ENCODE results near the gene UNC5C. TPM values are rescaled to one million over a fixed set of nuclear protein-coding genes. Genes with fewer than 3 reads are reported as not detected.

Gene UNC5C
- total RNA-seq, 1 donor from 2014 or later: 2.0 TPM

- Histone ChIP-seq H3K27ac (replicated peaks) (no peak overlapping the region), H3K9me3 (replicated peaks) (no peaks in the 10 kb centered on the region), H3K4me1 (no peaks in the 10 kb centered on the region), H3K27me3 (ENCODE audit: low read depth) (peaks cover 5% of the 10 kb centered on the region), H3K36me3 (no peaks in the 10 kb centered on the region), H3K4me3 (no peak overlapping the region)
- intact Hi-C loops (cut with micrococcal nuclease): no loop called here
- no peak for DNase-seq
- no peak for TF ChIP-seq CTCF (IDR thresholded peaks at IDR 0.05; ENCODE audit: borderline replicate concordance)
Measured at GRCh38 chr4:95510877-95511276, 37.9 kb downstream of the UNC5C start.

- no peak overlapping the region for H3K4me3 ChIP-seq
- peaks cover 5% of the 10 kb centered on the region for H3K27me3 ChIP-seq (ENCODE audit: low read depth)
- H3K9me3 ChIP-seq (replicated peaks): no peaks in the 10 kb centered on the region
- peak; percentile 73 for TF ChIP-seq CTCF (IDR thresholded peaks at IDR 0.05; ENCODE audit: borderline replicate concordance)
- H3K36me3 ChIP-seq: no peaks in the 10 kb centered on the region
- no peaks in the 10 kb centered on the region for H3K4me1 ChIP-seq
- no peak for DNase-seq
- intact Hi-C loops (cut with micrococcal nuclease): no loop called here
- H3K27ac ChIP-seq (replicated peaks): no peak overlapping the region
Measured at GRCh38 chr4:95510145-95510544, 38.6 kb downstream of the UNC5C start.

DNA sequence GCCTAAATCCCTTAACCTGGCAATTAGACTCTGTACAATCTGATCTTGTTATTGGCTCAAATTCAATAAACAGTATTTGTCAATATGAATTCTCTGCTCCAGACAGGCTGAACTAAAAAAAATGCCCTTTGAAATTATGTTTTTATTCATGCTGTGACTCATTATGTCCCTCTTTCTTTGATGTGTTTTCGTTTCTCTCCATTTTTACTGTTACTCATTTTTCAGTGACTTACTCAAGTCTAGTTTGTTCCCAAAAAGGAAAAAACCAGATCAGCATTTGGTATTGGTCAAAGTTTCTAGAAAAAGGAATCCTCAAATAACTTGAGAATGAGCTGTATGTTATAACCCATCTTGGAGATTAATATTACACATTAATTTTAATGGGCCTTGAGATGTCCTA, 40.4 kb downstream of the UNC5C start:
- Histone ChIP-seq H3K27me3 (ENCODE audit: low read depth) (peaks cover 5% of the 10 kb centered on the region), H3K4me1 (no peaks in the 10 kb centered on the region), H3K36me3 (no peaks in the 10 kb centered on the region), H3K27ac (replicated peaks) (no peak overlapping the region), H3K4me3 (no peak overlapping the region), H3K9me3 (replicated peaks) (no peaks in the 10 kb centered on the region)
- intact Hi-C loops (cut with micrococcal nuclease): no loop called here
- DNase-seq: no peak
- TF ChIP-seq CTCF (IDR thresholded peaks at IDR 0.05; ENCODE audit: borderline replicate concordance): no peak

GRCh38 chr4:95507561-95507960, 41.2 kb downstream of the UNC5C start:
- intact Hi-C loops (cut with micrococcal nuclease): no loop called here
- TF ChIP-seq CTCF (IDR thresholded peaks at IDR 0.05; ENCODE audit: borderline replicate concordance): no peak

GRCh38 chr4:95507147-95507546, 41.6 kb downstream of the UNC5C start:
- intact Hi-C loops (cut with micrococcal nuclease): no loop called here
- no peak overlapping the region for H3K27ac ChIP-seq (replicated peaks)

More at GRCh38 chr4:95507561-95507960, 41.2 kb downstream of the UNC5C start:
- Histone ChIP-seq H3K27me3 (ENCODE audit: low read depth) (peaks cover 5% of the 10 kb centered on the region), H3K9me3 (replicated peaks) (no peaks in the 10 kb centered on the region), H3K4me1 (no peaks in the 10 kb centered on the region), H3K36me3 (no peaks in the 10 kb centered on the region), H3K27ac (replicated peaks) (no peak overlapping the region), H3K4me3 (no peak overlapping the region)
- no peak for DNase-seq

More at GRCh38 chr4:95507147-95507546, 41.6 kb downstream of the UNC5C start:
- no peak for DNase-seq
- Histone ChIP-seq H3K4me3 (no peak overlapping the region), H3K36me3 (no peaks in the 10 kb centered on the region), H3K4me1 (no peaks in the 10 kb centered on the region), H3K27me3 (ENCODE audit: low read depth) (peaks cover 5% of the 10 kb centered on the region), H3K9me3 (replicated peaks) (no peaks in the 10 kb centered on the region)
- no peak for TF ChIP-seq CTCF (IDR thresholded peaks at IDR 0.05; ENCODE audit: borderline replicate concordance)

All from left ventricle myocardium inferior (tissue), 1 donor.